ENCODE data around the gene TSKS.

The TSKS gene

DNA sequence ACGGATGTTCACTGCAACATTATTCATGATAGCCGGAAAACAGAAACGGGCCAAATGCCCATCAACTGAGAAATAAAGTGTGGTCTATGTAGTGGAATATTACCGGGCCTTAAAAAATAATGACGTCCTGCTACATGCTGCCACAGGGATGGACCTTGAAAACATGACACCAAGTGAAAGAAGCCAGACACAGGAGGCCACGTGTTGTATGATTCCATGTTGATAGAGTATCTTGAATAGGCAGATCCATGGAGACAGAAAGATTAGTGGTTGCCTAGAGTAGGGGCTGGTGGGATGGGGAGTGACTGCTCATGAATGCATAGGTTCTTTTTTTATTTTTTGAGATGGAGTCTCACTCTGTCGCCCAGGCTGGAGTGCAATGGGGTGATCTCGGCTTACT lies 7.4 kb upstream of the TSKS start:
- TF ChIP-seq, protein P1, sequence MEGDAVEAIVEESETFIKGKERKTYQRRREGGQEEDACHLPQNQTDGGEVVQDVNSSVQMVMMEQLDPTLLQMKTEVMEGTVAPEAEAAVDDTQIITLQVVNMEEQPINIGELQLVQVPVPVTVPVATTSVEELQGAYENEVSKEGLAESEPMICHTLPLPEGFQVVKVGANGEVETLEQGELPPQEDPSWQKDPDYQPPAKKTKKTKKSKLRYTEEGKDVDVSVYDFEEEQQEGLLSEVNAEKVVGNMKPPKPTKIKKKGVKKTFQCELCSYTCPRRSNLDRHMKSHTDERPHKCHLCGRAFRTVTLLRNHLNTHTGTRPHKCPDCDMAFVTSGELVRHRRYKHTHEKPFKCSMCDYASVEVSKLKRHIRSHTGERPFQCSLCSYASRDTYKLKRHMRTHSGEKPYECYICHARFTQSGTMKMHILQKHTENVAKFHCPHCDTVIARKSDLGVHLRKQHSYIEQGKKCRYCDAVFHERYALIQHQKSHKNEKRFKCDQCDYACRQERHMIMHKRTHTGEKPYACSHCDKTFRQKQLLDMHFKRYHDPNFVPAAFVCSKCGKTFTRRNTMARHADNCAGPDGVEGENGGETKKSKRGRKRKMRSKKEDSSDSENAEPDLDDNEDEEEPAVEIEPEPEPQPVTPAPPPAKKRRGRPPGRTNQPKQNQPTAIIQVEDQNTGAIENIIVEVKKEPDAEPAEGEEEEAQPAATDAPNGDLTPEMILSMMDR (IDR thresholded peaks at IDR 0.05; ENCODE audit: control extremely low read depth, extremely low read depth, low read depth, missing control alignments), result no peak
- no peak for DNase-seq (ENCODE audit: extremely low spot score)
- ChIA-PET POLR2A (no interaction called here), CTCF (interaction anchor here (1.5 kb wide), 1 partner anchor 16 kb away, joined by 3 read pairs; no protein-coding TSS in a partner anchor)

DNA sequence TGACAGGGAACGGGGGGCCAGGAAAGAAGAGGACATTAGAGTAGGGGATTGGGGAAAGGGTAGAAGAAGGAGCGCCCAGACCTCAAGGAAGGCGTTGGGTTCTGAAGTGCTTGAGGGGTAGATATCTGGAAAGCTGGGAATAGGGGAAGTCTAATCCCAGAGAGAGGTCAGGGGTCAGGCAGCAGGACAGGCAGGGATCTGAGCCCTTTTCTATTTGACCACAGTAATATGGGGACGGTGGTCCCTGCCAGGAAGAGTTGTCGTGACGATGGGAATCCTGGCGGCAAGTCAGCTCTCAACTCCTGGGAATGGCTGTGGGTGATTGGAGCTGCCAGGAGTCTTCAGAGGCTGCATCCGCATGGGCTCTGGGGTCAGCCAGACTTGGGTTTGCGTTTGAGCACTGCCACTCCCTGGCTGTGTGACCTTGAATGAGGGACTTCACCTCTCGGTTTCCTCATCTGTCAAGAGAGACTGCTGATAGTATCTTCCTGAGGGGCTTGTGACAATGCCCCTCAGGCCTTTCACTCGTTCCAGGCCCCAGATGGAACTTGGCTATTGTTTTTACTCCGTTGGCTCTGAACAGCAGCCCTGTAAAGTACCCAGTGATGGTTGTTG lies 5.0 kb upstream of the TSKS start:
- CTCF ChIA-PET, result interaction anchor here (1.1 kb wide), 1 partner anchor 45 kb away, joined by 3 read pairs; the partner anchor contains the start of gene FUZ
- POLR2A ChIA-PET, result no interaction called here
- TF ChIP-seq, protein P1 (IDR thresholded peaks at IDR 0.05; ENCODE audit: control extremely low read depth, extremely low read depth, low read depth, missing control alignments), result no peak
- DNase-seq (ENCODE audit: extremely low spot score), result no peak

DNA sequence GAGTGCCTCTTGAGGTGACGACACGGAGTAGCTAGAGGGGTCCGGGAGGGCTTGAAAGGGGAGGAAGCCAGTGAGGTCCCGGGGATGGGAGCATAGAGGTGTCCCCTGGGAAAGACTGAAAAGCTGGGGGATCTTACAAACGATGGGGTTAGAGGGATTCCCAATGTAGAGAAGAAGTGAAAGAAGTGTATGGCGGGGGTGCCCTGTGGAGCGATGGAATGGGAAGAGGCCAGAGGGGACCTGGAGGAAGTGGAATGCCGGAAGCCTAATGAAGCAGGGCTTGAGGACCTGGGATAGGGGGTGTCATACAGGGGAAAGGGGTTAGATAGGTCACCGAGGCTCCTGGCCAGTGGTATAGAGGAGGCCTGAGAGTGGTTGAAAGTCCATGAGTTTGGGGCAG lies 4.3 kb upstream of the TSKS start:
- ChIA-PET CTCF (interaction anchor here (1.0 to 1.1 kb wide), 2 partner anchors 16 to 46 kb away, joined by 3 to 4 read pairs; partner anchors contain the start of gene FUZ), POLR2A (interaction anchor here (1.0 kb wide), 1 partner anchor 83 kb away, joined by 3 read pairs; the partner anchor contains the start of gene PTOV1)
- TF ChIP-seq, protein P1 (IDR thresholded peaks at IDR 0.05; ENCODE audit: control extremely low read depth, extremely low read depth, low read depth, missing control alignments), result no peak
- no peak for DNase-seq (ENCODE audit: extremely low spot score)

DNA sequence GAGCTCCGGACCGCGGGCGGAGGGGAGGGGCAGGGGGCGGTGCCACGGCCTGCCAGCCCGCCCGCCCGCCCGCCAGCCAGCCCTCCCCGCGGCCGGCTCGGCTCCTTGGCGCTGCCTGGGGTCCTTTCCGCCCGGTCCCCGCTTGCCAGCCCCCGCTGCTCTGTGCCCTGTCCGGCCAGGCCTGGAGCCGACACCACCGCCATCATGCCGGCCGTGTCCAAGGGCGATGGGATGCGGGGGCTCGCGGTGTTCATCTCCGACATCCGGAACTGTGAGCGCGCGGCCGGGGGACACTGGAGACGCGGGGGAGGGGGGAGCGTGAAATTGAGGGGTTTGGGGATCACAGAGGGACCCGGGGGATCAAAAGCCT lies 3.8 kb upstream of the TSKS start, which contains the start of gene AP2A1:
TSS of gene AP2A1 (plus strand) at position 72 of the 370 bp plus-strand sequence. CDS start at position 205, 133 bp downstream.
- ChIA-PET POLR2A (interaction anchor here (0.5 to 1.0 kb wide), 8 partner anchors 17 to 798 kb away, joined by 3 to 7 read pairs (median 4); partner anchors contain the start of genes AKT1S1, KCNC3, NOSIP and PTOV1), CTCF (interaction anchor here (1.0 to 1.1 kb wide), 2 partner anchors 16 to 46 kb away, joined by 3 to 4 read pairs; partner anchors contain the start of gene FUZ)
- TF ChIP-seq, protein P1 (IDR thresholded peaks at IDR 0.05; ENCODE audit: control extremely low read depth, extremely low read depth, low read depth, missing control alignments), result no peak
- DNase-seq (ENCODE audit: extremely low spot score), result no peak

DNA sequence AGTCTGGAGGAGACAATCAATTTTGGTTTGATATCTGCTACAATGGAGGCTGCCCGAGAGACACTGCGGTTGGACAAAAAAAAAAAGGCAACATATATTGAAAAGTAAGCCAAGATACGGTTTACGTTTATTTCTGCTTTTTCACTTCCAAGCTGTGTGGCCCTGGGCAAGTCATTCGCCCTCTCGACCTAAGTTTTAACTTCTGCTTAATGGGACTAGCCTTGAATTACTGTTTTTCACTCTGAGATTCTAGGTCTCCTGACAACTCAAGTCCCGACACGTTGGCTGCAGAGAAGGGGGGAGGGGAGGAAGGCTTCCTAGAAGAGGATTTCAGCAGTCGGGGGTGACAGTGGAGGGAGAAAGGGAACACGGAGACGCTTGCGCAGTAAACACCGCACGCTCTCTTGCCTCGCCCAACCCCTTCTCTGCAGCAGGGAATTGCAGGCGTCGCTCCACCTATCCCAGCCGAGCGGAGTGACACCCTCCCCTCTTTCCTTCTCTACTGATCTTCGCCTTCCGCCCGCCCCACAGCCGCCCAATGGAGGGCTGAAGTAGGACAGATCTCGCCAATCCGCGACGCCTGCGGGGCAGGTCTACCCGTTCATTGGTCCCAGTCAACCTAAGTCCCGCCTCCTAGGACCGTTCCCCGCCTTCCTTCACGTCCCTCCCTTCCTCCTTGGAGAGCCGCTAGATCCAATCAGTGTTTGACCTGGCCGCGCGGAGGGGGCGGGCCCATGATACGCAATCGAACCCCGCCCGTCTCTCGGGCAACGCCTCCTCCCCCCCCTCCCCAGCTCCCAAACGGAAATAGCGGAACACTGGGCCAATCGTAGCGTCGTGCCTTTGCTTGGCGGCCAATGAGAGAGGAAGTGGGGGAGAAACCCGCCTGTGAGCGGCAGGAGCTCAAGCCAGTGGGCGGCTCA lies 3.2 kb upstream of the TSKS start:
- POLR2A ChIA-PET, result interaction anchor here (0.5 to 1.0 kb wide), 8 partner anchors 18 to 797 kb away, joined by 3 to 7 read pairs (median 4); partner anchors contain the start of genes AKT1S1, KCNC3, NOSIP and PTOV1
- CTCF ChIA-PET, result interaction anchor here (1.0 to 1.1 kb wide), 2 partner anchors 17 to 47 kb away, joined by 3 to 4 read pairs; partner anchors contain the start of gene FUZ
- TF ChIP-seq, protein P1 (IDR thresholded peaks at IDR 0.05; ENCODE audit: control extremely low read depth, extremely low read depth, low read depth, missing control alignments), result no peak
- DNase-seq (ENCODE audit: extremely low spot score), result peak; percentile 100

DNA sequence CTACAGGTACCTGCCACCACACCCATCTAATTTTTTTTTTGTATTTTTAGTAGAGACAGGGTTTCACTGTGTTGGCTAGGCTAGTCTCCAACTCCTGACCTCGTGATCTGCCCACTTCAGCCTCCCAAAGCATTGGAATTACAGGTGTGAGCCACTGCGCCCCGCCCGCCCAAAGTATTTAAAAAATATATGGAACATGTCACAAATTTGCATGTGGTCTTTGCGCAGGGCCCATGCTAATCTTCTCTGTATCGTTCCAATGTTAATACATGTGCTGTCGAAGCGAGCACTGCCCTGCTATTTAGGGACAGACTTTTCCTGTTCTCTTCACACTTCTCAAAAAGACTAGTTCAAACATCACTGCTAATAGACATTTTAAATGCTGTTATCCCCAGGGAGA lies 1.2 kb upstream of the TSKS start:
- TF ChIP-seq, protein P1 (IDR thresholded peaks at IDR 0.05; ENCODE audit: control extremely low read depth, extremely low read depth, low read depth, missing control alignments), result no peak
- DNase-seq (ENCODE audit: extremely low spot score), result no peak
- CTCF ChIA-PET, result no interaction called here
- POLR2A ChIA-PET, result interaction anchor here (1.7 kb wide), 1 partner anchor 88 kb away, joined by 4 read pairs; no protein-coding TSS in a partner anchor

Measured in GM10248 (cell line).